ENCODE measurements around the gene TBCD.

Gene TBCD

GRCh38 chr17:82810644-82811430, 59.0 kb downstream of the TBCD start:
- DNase-seq (ENCODE audit: low read depth): no peak

GRCh38 chr17:82812058-82812457, 60.2 kb downstream of the TBCD start:
- DNase-seq (ENCODE audit: low read depth): no peak

GRCh38 chr17:82812601-82813000, 60.7 kb downstream of the TBCD start:
- no peak for DNase-seq (ENCODE audit: low read depth)

GRCh38 chr17:82813299-82814051, 61.6 kb downstream of the TBCD start:
- DNase-seq (ENCODE audit: low read depth): no peak

- DNase-seq (ENCODE audit: low read depth): no peak
Measured at GRCh38 chr17:82814834-82815233, 63.0 kb downstream of the TBCD start.

- no peak for DNase-seq (ENCODE audit: low read depth)
Measured at GRCh38 chr17:82815354-82815753, 63.5 kb downstream of the TBCD start.

- DNase-seq (ENCODE audit: low read depth): no peak
Measured at GRCh38 chr17:82815790-82816305, 64.0 kb downstream of the TBCD start.

- no peak for DNase-seq (ENCODE audit: low read depth)
Measured at GRCh38 chr17:82816358-82816757, 64.5 kb downstream of the TBCD start.

GRCh38 chr17:82817947-82818346, 66.1 kb downstream of the TBCD start:
- DNase-seq (ENCODE audit: low read depth): no peak

- no peak for DNase-seq (ENCODE audit: low read depth)
Measured at GRCh38 chr17:82820278-82821251, 68.7 kb downstream of the TBCD start.

GRCh38 chr17:82821554-82821953, 69.7 kb downstream of the TBCD start:
- DNase-seq (ENCODE audit: low read depth): no peak

GRCh38 chr17:82822281-82822680, 70.4 kb downstream of the TBCD start:
- DNase-seq (ENCODE audit: low read depth): no peak

- no peak for DNase-seq (ENCODE audit: low read depth)
Measured at GRCh38 chr17:82823004-82823403, 71.1 kb downstream of the TBCD start.

GRCh38 chr17:82825540-82826124, 73.8 kb downstream of the TBCD start:
- DNase-seq (ENCODE audit: low read depth): no peak

- no peak for DNase-seq (ENCODE audit: low read depth)
Measured at GRCh38 chr17:82826211-82826610, 74.3 kb downstream of the TBCD start.

- DNase-seq (ENCODE audit: low read depth): no peak
Measured at GRCh38 chr17:82826956-82827355, 75.1 kb downstream of the TBCD start.

- no peak for DNase-seq (ENCODE audit: low read depth)
Measured at GRCh38 chr17:82828875-82829487, 77.1 kb downstream of the TBCD start.

- DNase-seq (ENCODE audit: low read depth): no peak
Measured at GRCh38 chr17:82830249-82830661, 78.4 kb downstream of the TBCD start.

GRCh38 chr17:82831041-82831817, 79.4 kb downstream of the TBCD start:
- DNase-seq (ENCODE audit: low read depth): no peak

- DNase-seq (ENCODE audit: low read depth): no peak
Measured at GRCh38 chr17:82831818-82832200, 79.9 kb downstream of the TBCD start.
